Bronchial epithelial cell (primary cell): ENCODE results near the gene TMC8. TPM values are rescaled to one million over a fixed set of nuclear protein-coding genes. Genes with fewer than 3 reads are reported as not detected.

Experiments
- DNase-seq: peaks from one replicate; pipeline ENCODE4 v3.0.0-alpha.2; 2010; ENCODE audit warnings: low read depth
- FAIRE-seq: peaks from 2 replicates; lab custom pipeline; 2011; peaks lifted over from hg19 to GRCh38; lab: Jason Lieb, UNC
- H3K27me3 ChIP-seq: 2 replicates; pipeline ENCODE4 v1.5.1; 2011; ENCODE audit warnings: low read length; ENCODE audit not compliant: control insufficient read depth, insufficient read depth
- H3K36me3 ChIP-seq: 2 replicates; pipeline ENCODE4 v1.5.1; 2011; ENCODE audit warnings: low read length; ENCODE audit not compliant: control insufficient read depth, insufficient read depth
- H3K4me3 ChIP-seq: 2 replicates; pipeline ENCODE4 v1.5.1; 2011; ENCODE audit warnings: mild to moderate bottlenecking, low read depth, low read length, control low read depth
- total RNA-seq: library from RNA; depleted of rRNA; stranded (reverse); fragments of >200 nt; gene quantifications from 2 replicates; pipeline ENCODE4 v1.2.1, GENCODE V29; 2014
- TF ChIP-seq, protein P1 (sequence below): IDR thresholded peaks from 2 replicates; pipeline ENCODE4 v1.5.1; 2011; ENCODE audit warnings: mild to moderate bottlenecking, moderate library complexity, low read length, control low read depth, inconsistent platforms; ENCODE audit not compliant: insufficient read depth, severe bottlenecking

TMC8 gene
- total RNA-seq, 1 donor from 2014 or later = not detected

DNA sequence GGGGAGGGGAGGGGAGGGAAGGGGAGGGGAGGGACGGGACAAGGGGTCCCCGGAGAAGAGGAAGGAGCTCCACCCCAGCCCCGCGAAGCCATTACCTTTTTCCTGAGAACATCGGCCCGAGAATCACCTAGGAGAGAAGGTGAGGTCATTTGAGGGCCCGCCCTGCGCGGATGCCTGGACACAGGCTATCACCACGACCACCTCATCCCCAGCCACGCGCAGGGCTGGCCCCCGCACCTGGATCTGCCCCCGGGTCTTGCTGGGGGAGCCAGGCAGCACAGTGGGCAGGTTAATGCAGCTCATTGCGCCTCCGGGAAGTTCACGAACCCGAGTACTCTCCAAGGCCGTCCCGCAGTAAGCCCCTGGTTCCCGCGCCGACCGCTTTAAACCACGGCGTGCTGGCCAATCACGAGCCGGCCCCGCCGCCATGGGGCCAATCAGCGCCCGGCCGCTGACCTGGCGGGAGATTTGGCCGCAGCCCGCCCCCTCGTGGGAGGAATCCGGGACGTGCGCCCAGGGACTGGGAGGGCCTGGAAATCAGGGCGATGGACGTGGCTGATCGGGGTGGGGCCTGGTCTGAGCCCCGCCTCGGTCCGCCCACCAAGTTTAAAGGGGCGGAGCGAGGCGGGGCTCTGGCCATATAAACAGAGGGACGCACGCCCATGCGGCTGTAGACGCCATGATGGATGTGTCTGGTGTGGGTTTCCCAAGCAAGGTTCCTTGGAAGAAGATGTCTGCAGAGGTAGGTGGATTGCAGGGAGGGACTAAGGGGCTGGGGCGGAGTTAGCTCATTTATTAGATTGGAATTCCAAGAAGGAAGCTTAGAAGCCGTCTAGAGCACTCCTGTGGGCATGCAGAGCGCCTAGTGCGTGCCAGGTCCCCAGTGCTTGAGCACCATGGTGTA lies 56.4 kb downstream of the TMC8 start, which contains the start of the genes AFMID and TK1:
Gene AFMID (plus strand): TSS at position 671 of the 904 bp plus-strand sequence. CDS start 9 bp downstream, at position 680.
Gene TK1 (minus strand): TSS at position 361 of the 904 bp plus-strand sequence. CDS start 58 bp downstream, at position 303.
- FAIRE-seq = no peak
- DNase-seq = peak; percentile 88
- H3K4me3 ChIP-seq = peak within 1 kb of the TSS; percentile 63
- TF ChIP-seq, protein P1, sequence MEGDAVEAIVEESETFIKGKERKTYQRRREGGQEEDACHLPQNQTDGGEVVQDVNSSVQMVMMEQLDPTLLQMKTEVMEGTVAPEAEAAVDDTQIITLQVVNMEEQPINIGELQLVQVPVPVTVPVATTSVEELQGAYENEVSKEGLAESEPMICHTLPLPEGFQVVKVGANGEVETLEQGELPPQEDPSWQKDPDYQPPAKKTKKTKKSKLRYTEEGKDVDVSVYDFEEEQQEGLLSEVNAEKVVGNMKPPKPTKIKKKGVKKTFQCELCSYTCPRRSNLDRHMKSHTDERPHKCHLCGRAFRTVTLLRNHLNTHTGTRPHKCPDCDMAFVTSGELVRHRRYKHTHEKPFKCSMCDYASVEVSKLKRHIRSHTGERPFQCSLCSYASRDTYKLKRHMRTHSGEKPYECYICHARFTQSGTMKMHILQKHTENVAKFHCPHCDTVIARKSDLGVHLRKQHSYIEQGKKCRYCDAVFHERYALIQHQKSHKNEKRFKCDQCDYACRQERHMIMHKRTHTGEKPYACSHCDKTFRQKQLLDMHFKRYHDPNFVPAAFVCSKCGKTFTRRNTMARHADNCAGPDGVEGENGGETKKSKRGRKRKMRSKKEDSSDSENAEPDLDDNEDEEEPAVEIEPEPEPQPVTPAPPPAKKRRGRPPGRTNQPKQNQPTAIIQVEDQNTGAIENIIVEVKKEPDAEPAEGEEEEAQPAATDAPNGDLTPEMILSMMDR = peak; percentile 83
- peaks cover 4% of the 10 kb centered on the region for H3K36me3 ChIP-seq
- no peaks in the 10 kb centered on the region for H3K27me3 ChIP-seq

Other genes with a start within 250 kb of the TMC8 start
- 0.79 and 1.3 TPM in 2 replicates for gene TNRC6C, start 172.1 kb upstream of the TMC8 start, total RNA-seq
- 42.9 and 51.7 TPM in 2 replicates for gene TMC6, start 2.0 kb upstream of the TMC8 start, total RNA-seq
- gene C17orf99, start 15.6 kb downstream of the TMC8 start, total RNA-seq = 0.13 TPM in 1 of 2 replicates, not detected in the other
- gene SYNGR2, start 37.8 kb downstream of the TMC8 start, total RNA-seq = 41.9 and 51.0 TPM in 2 replicates
- gene TK1, start 56.3 kb downstream of the TMC8 start, total RNA-seq = 0.79 and 2.9 TPM in 2 replicates
- 13.2 and 32.1 TPM in 2 replicates for gene AFMID, start 56.6 kb downstream of the TMC8 start, total RNA-seq
- gene BIRC5, start 83.5 kb downstream of the TMC8 start, total RNA-seq = 0.53 and 3.1 TPM in 2 replicates
- gene TMEM235, start 100.9 kb downstream of the TMC8 start, total RNA-seq = not detected in 2 replicates
- gene SOCS3, start 229.3 kb downstream of the TMC8 start, total RNA-seq = 10.0 and 13.7 TPM in 2 replicates
- 22.5 and 25.8 TPM in 2 replicates for gene PGS1, start 247.9 kb downstream of the TMC8 start, total RNA-seq